GM19025 (cell line): ENCODE measurements around the gene ZNF646.
A peak's percentile ranks its signal among the peaks of the same experiment; 100 is the strongest.

Source experiments
- ATAC-seq: cut with Tn5 transposase; IDR thresholded peaks from one replicate; pipeline ENCODE4 v1.9.1; 2021; ENCODE audit warnings: mild to moderate bottlenecking, low read depth, moderate library complexity; ENCODE audit not compliant: unreplicated experiment

Gene ZNF646

DNA sequence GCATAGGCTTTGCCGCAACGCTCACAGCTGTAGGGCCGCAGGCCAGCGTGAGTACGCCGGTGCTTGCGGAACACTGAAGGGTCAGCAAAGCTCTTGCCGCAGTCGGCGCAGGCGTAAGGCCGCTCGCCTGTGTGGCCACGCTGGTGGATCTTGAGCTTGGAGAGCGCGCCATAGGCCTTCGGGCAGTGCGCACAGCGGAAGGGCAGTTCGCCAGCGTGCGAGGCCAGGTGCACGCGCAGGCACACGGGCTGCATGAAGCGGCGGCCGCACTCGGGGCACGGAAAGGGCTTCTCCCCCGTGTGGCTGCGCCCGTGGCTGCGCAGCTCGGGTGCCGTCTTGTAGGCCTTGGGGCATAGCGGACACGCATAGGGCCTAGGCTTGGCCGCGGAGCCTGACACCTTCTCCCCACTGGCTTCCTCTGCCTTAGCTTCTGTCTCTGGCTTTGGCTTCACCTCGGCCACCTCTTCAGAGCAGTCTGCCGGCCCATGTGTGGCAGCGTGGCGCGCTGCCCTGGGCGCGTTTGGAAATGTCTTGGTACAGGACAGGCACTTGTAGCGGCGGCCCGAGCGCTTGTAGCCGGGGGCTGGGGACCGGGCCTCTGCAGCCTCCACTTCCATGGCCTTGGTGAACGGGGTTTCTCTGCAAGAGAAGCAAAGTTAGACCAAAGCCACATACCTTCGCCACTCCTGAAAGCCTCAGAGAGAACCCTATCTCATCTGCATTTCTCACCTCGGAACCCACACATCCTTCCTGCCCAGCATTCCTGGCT lies 10.2 kb upstream of the ZNF646 start:
- no peak for ATAC-seq

DNA sequence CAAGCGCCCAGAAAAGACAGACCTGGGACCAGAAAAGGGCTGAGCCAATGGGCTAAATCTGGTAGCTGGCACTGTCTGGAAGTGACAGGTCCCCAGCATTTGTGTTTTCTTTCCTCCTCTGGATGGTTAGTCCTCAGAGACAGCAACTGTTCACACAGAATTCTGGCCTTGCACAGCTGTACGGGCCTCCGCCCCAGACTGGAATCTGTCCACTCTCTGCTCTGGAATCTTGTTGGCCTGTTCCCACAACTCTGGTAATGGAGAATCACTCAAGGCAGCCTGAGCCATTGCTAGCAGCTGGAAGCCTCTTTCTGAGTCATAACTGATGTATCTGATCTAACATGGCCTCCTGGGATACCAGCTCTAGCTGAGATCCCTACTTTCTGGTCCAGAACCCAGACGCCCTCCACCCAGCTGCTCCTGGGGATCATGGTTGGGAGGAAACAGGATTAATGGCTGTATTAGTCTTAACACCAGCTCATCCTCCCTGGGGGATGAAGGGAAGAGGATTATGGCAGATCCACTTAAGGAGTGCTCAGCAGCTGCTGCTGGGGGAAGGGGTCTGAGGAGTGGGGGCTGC lies 9.2 kb upstream of the ZNF646 start:
- ATAC-seq: no peak

DNA sequence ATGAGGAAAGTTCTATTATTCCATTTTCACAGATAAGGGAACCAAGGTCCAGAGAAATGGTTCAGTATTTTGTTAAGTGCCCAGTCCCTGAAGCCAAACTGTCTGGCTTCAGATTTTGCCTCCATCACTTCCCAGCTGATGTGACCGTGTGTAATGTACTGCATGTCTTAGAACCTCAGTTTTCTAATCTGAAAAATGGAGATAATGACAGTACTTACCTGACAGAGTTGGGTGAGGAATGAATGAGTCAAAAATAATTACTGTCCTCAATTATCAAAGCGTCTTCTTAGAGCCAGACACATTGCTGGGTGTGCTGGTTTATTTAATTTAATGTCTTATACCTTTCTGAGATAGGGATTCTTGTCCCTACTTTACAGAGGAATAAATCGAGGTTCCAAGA lies 6.9 kb upstream of the ZNF646 start:
- ATAC-seq: no peak

DNA sequence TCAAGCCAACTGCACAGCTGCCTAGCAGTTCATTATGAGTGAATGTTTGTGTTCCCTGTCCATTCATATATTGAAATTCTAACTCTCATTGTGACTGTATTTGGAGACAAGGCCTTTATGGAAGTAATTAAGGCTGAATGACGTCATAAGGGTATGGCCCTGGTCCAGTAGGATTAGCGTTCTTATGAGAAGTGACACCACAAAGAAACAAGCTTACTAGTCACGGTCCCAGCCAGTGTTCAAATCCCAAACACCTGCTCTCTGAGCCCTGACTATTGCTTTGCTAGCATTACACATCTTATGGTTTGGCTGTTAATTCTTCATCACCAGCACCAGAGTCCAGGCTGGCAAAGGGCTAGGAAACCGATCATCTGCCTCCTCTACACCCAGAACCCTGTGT lies 2.4 kb upstream of the ZNF646 start:
- no peak for ATAC-seq

DNA sequence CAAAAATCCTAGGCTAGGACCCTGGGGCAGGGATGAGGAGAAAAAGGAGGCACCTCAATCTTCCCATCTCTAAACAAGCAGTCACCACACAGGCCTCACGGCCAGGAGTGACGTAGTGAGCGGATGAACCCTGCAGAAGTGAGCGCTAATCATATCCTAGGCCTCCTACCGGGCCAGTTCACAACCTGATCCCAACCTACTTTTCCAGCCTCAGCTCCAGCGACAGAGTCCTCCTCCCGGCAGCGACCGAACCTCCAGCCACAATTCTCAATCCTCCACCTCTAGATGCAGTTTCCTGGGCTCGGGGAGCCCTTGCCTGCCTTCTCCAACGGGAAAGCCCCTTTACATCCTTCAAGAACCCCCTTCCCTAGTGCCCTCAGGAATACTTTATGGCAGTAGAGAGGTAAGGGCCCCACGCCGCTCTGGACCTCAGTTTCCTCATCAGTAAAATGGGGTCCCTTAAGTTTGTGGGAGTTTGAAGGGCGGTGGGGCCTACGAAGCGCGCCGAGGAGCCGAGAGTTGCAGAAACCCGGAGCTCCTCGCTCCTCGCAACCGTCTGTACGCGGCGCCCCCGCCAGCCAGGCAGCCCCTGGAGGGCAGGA lies 1.6 kb upstream of the ZNF646 start:
- ATAC-seq: no peak

DNA sequence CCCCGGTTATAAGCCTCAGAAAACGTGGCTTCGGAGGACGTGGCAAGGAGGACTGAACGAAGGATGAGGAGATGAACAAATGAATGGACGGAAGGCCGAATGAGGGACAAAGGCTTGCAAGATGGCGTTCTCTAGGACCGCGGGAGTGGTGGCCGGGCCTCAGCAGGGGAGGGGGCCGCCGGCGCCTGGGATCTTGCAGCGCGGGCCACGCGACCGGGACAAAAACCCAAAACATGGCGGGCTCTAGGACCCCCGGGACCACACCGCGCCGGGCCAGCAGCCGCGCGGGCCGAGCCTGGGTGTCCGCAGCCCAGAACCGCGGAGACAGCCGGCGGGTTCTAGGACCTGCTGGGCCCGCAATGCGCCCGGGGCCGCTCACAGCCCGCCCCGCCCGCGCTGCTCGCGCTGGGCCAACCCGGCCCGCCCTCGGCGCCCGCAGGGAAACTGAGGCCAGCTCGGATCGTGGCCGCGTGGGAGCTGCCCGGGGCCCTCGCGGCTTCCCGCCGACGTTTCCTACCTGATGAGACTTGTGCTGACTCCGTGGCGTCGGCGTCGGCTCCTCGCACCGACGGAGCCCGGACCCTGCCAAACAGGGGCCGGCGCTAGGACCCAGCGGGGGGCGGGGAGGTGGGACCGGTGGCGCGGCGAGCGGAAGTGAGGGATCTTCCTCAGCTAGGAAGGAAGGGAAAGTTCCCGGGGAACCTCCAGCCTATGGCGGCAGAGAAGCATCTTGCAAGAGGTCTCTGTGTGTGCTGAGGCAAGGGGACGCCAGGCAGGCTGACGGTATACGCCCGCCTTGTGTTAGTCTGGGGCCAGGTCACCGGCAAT lies 866 bp upstream of the ZNF646 start:
- ATAC-seq: peak; percentile 54

DNA sequence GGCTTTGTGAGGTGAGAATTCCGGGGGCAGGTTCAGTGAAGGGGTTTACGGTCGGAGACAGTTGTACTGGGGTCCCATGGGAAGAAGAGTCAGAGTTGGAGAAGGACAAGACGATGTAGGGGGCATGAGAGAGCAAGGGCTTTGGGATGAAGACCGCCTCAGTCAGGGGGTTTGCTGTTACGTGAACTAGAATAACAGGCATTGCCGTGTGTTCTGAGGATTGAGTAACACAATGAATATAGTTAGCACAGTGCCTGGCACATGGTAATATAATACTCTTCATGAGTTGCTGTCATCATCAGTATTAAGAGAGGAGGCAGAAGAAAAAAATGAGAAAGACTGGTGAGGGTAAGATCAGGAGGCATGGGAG lies 577 bp downstream of the ZNF646 start:
- no peak for ATAC-seq

DNA sequence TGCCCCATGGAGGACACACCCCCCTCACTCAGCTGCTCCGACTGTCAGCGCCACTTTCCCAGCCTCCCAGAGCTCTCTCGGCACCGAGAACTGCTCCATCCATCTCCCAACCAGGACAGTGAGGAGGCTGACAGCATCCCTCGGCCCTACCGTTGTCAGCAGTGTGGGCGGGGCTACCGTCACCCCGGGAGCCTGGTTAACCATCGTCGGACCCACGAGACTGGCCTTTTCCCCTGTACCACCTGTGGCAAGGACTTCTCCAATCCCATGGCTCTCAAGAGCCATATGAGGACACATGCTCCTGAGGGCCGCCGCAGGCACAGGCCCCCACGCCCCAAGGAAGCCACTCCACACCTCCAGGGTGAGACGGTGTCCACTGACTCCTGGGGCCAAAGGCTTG lies 2.1 kb downstream of the ZNF646 start:
- no peak for ATAC-seq

DNA sequence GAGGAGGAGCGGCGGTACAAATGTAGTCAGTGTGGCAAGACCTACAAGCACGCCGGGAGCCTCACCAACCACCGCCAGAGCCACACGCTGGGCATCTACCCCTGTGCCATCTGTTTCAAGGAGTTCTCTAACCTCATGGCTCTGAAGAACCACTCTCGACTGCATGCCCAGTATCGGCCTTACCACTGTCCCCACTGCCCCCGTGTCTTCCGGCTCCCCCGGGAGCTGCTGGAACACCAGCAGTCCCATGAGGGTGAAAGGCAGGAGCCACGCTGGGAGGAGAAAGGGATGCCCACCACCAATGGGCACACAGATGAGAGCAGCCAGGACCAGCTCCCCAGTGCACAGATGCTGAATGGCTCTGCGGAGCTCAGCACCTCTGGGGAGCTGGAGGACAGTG lies 2.8 kb downstream of the ZNF646 start:
- ATAC-seq: no peak

DNA sequence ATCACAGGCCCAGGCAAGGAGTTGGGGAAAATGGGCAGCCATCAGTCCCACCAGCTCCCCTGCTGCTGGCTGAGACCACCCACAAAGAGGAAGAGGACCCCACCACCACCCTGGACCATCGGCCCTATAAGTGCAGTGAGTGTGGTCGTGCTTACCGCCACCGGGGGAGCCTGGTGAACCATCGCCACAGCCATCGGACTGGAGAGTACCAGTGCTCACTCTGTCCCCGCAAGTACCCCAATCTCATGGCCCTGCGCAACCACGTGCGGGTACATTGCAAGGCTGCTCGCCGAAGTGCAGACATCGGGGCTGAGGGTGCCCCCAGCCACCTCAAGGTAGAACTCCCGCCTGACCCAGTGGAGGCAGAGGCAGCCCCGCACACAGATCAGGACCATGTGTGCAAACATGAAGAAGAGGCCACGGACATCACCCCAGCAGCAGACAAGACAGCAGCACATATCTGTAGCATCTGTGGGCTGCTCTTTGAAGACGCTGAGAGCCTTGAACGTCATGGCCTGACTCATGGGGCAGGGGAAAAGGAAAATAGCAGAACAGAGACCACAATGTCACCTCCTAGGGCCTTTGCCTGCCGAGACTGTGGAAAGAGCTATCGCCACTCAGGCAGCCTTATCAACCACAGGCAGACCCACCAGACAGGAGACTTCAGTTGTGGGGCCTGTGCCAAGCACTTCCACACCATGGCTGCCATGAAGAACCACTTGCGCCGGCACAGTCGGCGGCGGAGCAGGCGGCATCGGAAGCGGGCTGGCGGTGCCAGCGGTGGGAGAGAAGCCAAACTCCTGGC lies 3.6 kb downstream of the ZNF646 start:
- no peak for ATAC-seq

DNA sequence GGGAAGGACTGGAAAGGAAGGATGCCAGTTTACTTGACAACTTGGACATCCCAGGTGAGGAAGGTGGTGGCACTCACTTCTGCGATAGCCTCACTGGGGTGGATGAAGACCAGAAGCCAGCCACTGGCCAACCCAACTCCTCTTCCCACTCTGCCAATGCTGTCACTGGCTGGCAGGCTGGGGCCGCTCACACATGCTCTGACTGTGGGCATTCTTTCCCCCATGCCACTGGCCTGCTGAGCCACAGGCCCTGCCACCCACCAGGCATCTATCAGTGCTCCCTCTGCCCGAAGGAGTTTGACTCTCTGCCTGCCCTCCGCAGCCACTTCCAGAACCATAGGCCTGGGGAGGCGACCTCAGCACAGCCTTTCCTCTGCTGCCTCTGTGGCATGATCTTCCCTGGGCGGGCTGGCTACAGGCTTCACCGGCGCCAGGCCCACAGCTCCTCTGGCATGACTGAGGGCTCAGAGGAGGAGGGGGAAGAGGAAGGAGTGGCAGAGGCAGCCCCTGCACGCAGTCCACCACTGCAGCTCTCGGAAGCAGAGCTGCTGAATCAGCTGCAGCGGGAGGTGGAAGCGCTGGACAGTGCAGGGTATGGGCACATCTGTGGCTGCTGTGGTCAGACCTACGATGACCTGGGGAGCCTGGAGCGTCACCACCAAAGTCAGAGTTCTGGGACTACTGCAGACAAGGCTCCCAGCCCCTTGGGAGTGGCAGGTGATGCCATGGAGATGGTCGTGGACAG lies 4.5 kb downstream of the ZNF646 start:
- no peak for ATAC-seq

DNA sequence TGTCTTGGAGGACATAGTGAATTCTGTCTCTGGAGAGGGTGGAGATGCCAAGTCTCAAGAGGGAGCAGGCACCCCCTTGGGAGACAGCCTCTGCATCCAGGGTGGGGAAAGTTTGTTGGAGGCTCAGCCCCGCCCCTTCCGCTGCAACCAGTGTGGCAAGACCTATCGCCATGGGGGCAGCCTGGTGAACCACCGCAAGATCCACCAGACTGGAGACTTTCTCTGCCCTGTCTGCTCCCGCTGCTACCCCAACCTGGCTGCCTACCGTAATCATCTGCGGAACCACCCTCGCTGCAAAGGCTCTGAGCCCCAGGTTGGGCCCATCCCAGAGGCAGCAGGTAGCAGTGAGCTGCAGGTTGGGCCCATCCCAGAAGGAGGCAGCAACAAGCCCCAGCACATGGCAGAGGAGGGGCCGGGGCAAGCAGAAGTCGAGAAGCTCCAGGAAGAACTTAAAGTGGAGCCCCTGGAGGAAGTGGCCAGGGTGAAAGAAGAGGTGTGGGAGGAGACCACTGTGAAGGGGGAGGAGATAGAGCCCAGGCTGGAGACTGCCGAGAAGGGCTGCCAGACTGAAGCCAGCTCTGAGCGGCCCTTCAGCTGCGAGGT lies 5.2 kb downstream of the ZNF646 start:
- ATAC-seq: no peak

DNA sequence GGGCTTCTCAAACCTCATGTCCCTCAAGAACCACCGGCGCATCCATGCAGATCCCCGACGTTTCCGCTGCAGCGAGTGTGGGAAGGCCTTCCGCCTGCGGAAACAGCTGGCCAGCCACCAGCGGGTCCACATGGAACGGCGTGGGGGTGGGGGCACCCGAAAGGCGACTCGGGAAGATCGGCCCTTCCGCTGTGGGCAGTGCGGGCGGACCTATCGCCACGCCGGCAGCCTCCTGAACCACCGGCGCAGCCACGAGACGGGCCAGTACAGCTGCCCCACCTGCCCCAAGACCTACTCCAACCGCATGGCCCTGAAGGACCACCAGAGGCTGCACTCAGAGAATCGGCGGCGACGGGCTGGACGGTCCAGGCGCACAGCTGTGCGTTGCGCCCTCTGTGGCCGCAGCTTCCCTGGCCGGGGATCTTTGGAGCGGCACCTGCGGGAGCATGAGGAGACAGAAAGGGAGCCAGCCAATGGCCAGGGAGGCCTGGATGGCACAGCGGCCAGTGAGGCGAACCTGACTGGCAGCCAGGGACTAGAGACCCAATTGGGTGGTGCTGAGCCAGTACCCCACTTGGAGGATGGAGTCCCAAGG lies 5.9 kb downstream of the ZNF646 start:
- ATAC-seq: no peak

DNA sequence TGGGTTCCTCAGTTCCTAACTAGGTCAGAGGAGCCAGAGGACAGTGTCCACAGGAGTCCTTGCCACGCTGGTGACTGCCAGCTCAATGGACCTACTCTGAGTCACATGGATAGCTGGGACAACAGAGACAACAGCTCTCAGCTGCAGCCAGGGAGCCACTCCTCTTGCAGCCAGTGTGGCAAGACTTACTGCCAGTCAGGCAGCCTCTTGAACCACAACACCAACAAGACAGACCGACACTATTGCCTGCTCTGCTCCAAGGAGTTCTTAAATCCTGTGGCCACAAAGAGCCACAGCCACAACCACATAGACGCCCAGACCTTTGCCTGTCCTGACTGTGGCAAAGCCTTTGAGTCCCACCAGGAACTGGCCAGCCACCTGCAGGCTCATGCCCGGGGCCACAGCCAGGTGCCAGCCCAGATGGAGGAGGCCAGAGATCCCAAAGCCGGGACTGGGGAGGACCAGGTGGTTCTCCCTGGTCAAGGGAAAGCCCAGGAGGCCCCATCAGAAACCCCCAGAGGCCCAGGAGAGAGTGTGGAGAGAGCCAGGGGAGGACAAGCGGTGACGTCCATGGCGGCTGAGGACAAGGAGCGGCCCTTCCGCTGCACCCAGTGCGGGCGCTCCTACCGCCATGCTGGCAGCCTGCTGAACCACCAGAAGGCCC lies 6.7 kb downstream of the ZNF646 start:
- no peak for ATAC-seq

DNA sequence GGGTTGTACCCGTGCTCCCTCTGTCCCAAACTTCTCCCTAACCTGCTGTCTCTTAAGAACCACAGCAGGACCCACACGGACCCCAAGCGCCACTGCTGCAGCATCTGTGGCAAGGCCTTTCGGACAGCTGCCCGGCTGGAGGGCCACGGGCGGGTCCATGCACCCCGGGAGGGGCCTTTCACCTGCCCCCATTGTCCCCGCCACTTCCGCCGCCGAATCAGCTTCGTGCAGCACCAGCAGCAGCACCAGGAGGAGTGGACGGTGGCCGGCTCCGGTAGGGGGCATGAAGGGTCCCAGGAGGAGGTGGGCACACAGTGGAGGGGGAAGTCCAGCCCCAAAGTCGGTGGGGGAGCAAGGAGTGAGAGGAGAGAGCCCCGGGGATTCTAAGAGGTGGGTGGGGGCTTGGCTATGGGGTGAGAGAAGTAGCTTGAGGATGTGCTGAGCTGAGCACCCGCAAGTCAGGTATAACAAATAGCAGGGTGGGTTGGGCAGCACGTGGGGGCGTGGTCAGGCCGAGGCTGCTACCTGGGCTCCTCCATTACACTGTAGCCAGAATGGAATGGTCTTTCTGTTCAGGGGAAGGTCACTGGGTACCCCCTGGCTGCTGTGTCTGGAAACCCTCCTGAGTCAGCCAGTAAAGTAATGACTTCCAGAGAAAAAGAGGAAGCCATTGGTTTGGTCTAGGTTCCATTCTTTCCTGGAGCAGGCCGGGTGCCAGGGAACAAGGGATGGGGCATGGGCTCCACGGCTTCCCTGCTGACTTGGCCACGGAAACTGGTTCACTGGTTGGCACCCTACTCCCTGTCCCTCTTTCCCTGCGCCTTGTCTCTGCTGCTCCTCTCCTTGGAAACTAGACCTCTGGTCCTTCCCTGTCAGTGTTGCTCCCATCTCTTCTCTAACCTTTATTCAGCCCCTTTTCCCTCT lies 7.5 kb downstream of the ZNF646 start:
- no peak for ATAC-seq

DNA sequence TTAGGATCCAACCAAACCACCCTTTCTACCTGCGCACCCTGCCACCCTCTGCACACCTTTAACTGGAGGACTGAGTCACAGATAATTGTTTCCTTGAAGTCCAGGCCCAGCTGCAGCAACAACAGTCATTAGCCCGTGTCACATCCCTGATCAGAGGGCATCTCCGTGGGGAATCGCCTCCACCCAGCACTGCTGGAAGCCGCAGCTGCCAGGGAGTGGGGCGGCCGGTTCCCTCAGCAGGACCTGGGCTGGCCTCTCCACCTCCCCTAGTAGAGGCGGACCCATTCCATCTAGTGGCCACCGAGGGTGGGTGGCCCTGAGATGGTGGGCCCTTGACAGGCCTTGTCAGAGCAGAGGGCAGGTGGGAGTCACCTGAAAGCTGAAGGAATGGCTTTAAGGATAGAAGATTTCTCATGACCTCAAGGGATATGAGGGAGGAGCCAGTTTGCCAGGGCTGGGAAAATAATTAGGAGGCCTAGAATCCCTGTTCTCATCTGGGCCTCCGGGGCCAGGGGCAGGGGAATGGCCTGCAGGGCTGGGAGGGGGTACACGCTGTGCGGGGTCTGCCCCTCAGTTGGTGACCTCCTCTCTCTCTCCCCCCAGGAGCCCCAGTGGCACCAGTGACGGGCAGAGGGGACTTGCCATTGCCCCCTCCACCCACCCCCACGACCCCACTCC lies 8.3 kb downstream of the ZNF646 start:
- no peak for ATAC-seq

DNA sequence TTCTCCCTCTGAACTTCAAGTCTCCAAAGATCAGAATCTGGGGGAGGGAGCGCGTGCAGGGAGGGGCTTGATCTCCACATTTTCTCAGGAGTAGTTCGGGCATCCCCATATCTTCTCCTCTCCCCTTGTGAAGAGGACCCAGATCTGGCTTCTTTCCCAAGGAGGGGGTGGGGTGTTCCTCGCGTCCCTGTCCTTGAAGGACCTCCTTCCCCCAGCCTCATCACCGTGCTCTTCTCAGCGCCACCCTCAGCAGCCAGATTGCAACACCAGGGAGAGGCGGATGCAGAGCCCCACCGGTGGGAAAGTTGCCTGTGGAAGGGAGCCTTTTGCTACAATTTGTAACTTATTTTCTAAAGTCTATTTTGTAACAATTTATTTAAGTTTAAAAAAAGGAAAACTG lies 8.9 kb downstream of the ZNF646 start:
- no peak for ATAC-seq
